Osteocyte (in vitro differentiated cells): ENCODE measurements around the gene HERC2. TPM values are rescaled to one million over a fixed set of nuclear protein-coding genes. Genes with fewer than 3 reads are reported as not detected.

Experiments used
- DNase-seq: peaks from one replicate; pipeline ENCODE4 v3.0.0; 2021; ENCODE audit warnings: mixed read lengths; ENCODE audit not compliant: unreplicated experiment; ENCODE audit errors: extremely low spot score
- H3K27ac Mint-ChIP-seq: one replicate; pipeline ENCODE4 v1.8.0; 2021; ENCODE audit warnings: mild to moderate bottlenecking, mixed read lengths; ENCODE audit not compliant: unreplicated experiment
- H3K27me3 Mint-ChIP-seq: one replicate; pipeline ENCODE4 v1.8.0; 2021; ENCODE audit warnings: mixed read lengths; ENCODE audit not compliant: unreplicated experiment
- H3K36me3 Mint-ChIP-seq: one replicate; pipeline ENCODE4 v1.8.0; 2021; ENCODE audit warnings: mixed read lengths; ENCODE audit not compliant: unreplicated experiment
- H3K4me1 Mint-ChIP-seq: one replicate; pipeline ENCODE4 v1.8.0; 2021; ENCODE audit warnings: mixed read lengths; ENCODE audit not compliant: unreplicated experiment
- H3K4me3 Mint-ChIP-seq: one replicate; pipeline ENCODE4 v1.8.0; 2021; ENCODE audit warnings: mild to moderate bottlenecking, moderate library complexity, mixed read lengths; ENCODE audit not compliant: unreplicated experiment
- H3K9me3 Mint-ChIP-seq: one replicate; pipeline ENCODE4 v1.8.0; 2021; ENCODE audit warnings: mixed read lengths; ENCODE audit not compliant: unreplicated experiment
- CTCF ChIP-seq: fragments of 200-600 bp; sonication (generic); IDR thresholded peaks from 2 replicates; pipeline ENCODE4 v1.5.0; 2021; ENCODE audit warnings: antibody characterized with exemption, mild to moderate bottlenecking, moderate library complexity
- total RNA-seq: library from RNA; stranded (reverse); gene quantifications from 2 replicates; pipeline ENCODE4 v1.2.1, GENCODE V29; 2021

HERC2 gene
- total RNA-seq, 1 donor from 2014 or later = 89.2 TPM

GRCh38 chr15:28096670-28097431 lies 225.1 kb downstream of the HERC2 start:
- peak; percentile 83 for DNase-seq
- Mint-ChIP-seq H3K4me1 (peaks cover 39% of the 10 kb centered on the region), H3K4me3 (peak overlapping the region; percentile 76), H3K36me3 (no peaks in the 10 kb centered on the region), H3K27ac (no peak overlapping the region), H3K27me3 (peaks cover 4% of the 10 kb centered on the region), H3K9me3 (no peaks in the 10 kb centered on the region)
- no peak for TF ChIP-seq CTCF

- no peak for DNase-seq
- Mint-ChIP-seq H3K36me3 (no peaks in the 10 kb centered on the region), H3K4me1 (peaks cover 39% of the 10 kb centered on the region), H3K9me3 (no peaks in the 10 kb centered on the region), H3K4me3 (peak overlapping the region; percentile 76), H3K27ac (no peak overlapping the region), H3K27me3 (peaks cover 4% of the 10 kb centered on the region)
- TF ChIP-seq CTCF = no peak
These were observed 225.6 kb downstream of the HERC2 start for GRCh38 chr15:28096411-28096669.

- Mint-ChIP-seq H3K36me3 (no peaks in the 10 kb centered on the region), H3K27me3 (peaks cover 5% of the 10 kb centered on the region), H3K27ac (no peak overlapping the region), H3K4me3 (peak overlapping the region; percentile 76), H3K4me1 (peaks cover 38% of the 10 kb centered on the region), H3K9me3 (peaks cover 9% of the 10 kb centered on the region)
- DNase-seq = no peak
- TF ChIP-seq CTCF = no peak
These were observed 227.1 kb downstream of the HERC2 start for GRCh38 chr15:28094732-28095521.

GRCh38 chr15:28093752-28094535 lies 228.0 kb downstream of the HERC2 start:
- Mint-ChIP-seq H3K27me3 (peaks cover 6% of the 10 kb centered on the region), H3K27ac (no peak overlapping the region), H3K4me3 (no peak overlapping the region), H3K4me1 (peaks cover 31% of the 10 kb centered on the region), H3K9me3 (peaks cover 10% of the 10 kb centered on the region), H3K36me3 (no peaks in the 10 kb centered on the region)
- no peak for DNase-seq
- TF ChIP-seq CTCF = no peak

GRCh38 chr15:28091313-28091712 lies 230.7 kb downstream of the HERC2 start:
- H3K36me3 Mint-ChIP-seq = peaks cover 4% of the 10 kb centered on the region
- no peak for TF ChIP-seq CTCF
- H3K27me3 Mint-ChIP-seq = peaks cover 19% of the 10 kb centered on the region
- DNase-seq = no peak
- peaks cover 10% of the 10 kb centered on the region for H3K9me3 Mint-ChIP-seq
- H3K27ac Mint-ChIP-seq = no peak overlapping the region
- no peak overlapping the region for H3K4me3 Mint-ChIP-seq
- peaks cover 11% of the 10 kb centered on the region for H3K4me1 Mint-ChIP-seq
